ENCODE results near the gene ST6GALNAC4.
"Not testable (repeated sequence)": the region's sequence is repeated elsewhere in the genome, so short reads cannot be mapped to it uniquely, and the experiment has no call there.

ST6GALNAC4 gene

DNA sequence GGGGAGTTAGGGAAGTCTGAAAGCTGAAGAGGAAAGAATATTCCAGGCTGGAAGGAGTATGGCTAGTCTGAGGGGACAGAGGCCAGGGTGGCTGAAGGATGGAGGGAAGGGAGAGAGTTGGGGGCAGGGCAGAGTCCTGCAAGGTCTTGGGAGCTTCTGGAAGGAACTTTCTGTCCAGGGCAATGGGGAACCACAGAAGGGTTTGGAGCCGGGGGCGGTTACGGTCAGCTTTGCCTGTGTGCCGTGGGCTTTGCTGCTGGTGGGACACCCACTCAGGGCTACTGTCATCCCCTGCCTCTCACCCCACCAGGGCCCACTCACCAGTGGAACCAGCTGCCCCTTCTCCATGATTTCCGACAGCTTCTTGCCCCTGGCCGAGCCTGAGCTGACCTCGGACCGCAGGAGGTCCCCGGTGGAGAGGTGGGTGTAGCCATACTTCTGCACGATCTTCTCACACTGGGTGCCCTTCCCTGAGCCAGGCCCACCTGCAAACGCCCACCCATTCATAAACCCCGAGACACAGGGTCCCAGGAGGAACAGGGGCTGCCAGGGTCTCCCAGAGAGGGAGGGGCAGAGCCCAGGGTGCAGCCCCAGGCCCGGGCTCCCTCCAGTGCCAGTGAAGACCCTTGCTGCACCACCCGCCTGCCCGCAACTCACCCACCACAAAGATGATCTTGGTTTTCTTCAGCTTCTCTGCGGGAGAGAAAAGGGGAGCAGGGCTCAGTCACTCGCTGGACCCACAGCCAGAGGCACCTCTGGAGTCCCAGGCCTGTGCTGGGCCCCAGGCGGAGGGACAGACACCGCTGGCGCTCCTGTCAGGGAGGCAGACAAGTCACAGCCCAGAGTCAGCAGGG, 44.2 kb downstream of the ST6GALNAC4 start:
- TF ChIP-seq, protein P1, sequence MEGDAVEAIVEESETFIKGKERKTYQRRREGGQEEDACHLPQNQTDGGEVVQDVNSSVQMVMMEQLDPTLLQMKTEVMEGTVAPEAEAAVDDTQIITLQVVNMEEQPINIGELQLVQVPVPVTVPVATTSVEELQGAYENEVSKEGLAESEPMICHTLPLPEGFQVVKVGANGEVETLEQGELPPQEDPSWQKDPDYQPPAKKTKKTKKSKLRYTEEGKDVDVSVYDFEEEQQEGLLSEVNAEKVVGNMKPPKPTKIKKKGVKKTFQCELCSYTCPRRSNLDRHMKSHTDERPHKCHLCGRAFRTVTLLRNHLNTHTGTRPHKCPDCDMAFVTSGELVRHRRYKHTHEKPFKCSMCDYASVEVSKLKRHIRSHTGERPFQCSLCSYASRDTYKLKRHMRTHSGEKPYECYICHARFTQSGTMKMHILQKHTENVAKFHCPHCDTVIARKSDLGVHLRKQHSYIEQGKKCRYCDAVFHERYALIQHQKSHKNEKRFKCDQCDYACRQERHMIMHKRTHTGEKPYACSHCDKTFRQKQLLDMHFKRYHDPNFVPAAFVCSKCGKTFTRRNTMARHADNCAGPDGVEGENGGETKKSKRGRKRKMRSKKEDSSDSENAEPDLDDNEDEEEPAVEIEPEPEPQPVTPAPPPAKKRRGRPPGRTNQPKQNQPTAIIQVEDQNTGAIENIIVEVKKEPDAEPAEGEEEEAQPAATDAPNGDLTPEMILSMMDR (IDR thresholded peaks at IDR 0.05; ENCODE audit: control extremely low read depth, extremely low read depth, low read depth, missing control alignments), result no peak
- DNase-seq (ENCODE audit: extremely low spot score), result no peak
- POLR2A ChIA-PET, result no interaction called here
- CTCF ChIA-PET, result interaction anchor here (0.8 to 2.3 kb wide), 8 partner anchors 10 to 137 kb away, joined by 3 to 12 read pairs (median 4); partner anchors contain the start of genes CDK9 and TOR2A

DNA sequence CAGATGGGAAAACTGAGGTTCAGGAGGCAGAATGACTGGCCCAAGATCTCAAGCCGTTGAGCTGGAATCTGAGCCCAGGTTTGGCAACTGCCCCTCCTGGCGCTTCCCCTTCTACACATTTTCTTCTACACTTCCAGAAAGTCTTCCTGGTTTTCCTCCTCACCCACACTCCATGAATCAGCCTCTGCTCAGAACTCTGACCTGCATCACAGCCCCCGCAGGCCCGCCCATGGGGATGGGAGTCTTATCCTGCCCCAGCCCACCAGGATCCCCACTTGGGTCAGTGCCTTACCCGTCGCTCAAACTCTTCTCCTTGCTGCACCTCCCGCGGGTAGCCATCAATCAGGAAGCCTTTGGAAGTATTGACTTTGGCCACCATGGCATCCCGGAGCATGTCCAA, 45.3 kb downstream of the ST6GALNAC4 start:
- TF ChIP-seq, protein P1 (IDR thresholded peaks at IDR 0.05; ENCODE audit: control extremely low read depth, extremely low read depth, low read depth, missing control alignments), result no peak
- ChIA-PET CTCF (interaction anchor here (1.1 to 3.9 kb wide), 10 partner anchors 12 to 136 kb away, joined by 4 to 34 read pairs (median 10); partner anchors contain the start of genes SH2D3C and TOR2A), POLR2A (no interaction called here)
- DNase-seq (ENCODE audit: extremely low spot score), result no peak

DNA sequence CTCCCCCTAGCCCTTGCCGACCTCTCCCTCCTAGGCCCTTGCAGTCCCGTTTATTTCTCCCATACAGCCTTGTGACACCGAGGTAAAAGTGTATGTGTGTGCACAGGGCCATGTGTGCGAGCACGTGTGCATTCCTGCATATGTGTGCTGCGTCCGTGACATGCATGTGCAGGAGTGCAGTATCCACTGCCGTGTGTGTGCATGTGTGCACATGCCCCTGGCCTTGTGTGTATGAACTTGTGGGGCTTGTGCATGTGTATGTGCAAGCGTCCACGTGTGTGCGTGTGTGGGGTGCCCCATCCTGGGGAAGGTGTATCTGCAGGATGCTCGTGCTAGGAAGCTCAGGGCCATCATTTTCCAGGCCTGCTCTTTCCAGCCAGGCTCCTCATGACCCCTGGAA, 46.0 kb downstream of the ST6GALNAC4 start:
- TF ChIP-seq, protein P1 (IDR thresholded peaks at IDR 0.05; ENCODE audit: control extremely low read depth, extremely low read depth, low read depth, missing control alignments), result no peak
- DNase-seq (ENCODE audit: extremely low spot score), result no peak
- ChIA-PET CTCF (interaction anchor here (1.0 to 3.9 kb wide), 26 partner anchors 8 to 285 kb away, joined by 3 to 35 read pairs (median 10); partner anchors contain the start of genes ENG, SH2D3C and TOR2A), POLR2A (no interaction called here)

DNA sequence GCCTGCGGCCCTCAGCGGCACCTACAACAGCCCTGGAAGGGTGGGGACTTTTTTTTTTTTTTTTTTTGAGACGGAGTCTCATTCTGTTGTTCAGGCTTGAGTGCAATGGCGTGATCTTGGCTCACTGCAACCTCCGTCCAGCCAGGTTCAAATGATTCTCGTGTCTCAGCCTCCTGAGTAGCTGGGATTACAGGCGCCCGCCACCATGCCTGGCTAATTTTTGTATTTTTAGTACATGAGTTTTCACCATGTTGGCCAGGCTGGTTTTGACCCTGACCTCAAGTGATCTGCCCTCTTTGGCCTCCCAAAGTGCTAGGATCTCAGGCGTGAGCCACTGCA, 46.7 kb downstream of the ST6GALNAC4 start:
- CTCF ChIA-PET, result interaction anchor here (0.7 to 3.9 kb wide), 56 partner anchors 9 to 420 kb away, joined by 3 to 35 read pairs (median 7); partner anchors contain the start of genes CDK9, ENG, PIP5KL1 and PTRH1
- POLR2A ChIA-PET, result interaction anchor here (0.6 to 0.7 kb wide), 4 partner anchors 73 to 420 kb away, joined by 3 to 6 read pairs (median 4); partner anchors contain the start of gene TOR2A
- DNase-seq (ENCODE audit: extremely low spot score), result not testable (repeated sequence)

DNA sequence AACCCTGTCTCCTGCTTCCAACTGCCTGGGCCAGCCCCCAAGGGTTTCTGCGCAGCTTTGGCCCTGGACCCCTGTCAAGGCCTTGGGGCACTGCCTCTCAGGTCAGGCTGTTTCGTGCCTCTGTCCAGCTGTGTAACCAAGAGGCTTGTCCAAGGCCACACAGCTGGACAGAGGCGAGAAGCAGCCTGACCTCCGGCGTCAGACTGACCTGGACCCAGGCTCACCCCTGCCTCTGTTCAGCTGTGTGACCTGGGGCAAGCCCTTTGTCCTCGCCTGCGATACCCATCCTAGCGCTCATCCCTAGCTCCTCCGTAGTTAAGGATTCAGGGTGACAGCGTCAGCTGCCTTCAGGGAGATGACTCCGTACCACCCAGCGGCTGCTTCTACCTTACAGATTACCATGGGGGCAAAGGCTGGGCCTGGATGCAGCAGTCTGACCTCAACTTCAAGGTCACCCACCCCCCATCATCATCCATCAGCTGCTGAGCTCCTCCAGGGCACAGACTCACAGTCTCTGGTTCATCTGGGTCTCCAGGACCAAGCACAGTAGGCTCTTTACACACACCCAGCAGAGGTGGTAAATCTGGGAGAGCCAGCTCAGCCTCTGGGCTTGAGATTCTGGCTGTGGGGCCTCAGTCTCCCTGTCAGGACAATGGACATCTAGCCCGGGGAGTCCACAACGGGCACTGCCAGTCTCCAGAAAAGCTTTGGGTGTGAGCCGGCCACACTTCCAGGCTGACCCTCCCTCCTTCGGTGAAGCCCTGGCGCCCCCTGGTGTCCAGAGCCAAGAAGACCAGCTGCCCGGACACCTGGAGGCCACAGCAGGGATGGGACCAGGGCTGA, 47.3 kb downstream of the ST6GALNAC4 start:
- POLR2A ChIA-PET, result interaction anchor here (0.6 to 0.7 kb wide), 3 partner anchors 73 to 135 kb away, joined by 3 to 6 read pairs (median 3); partner anchors contain the start of gene TOR2A
- CTCF ChIA-PET, result interaction anchor here (0.6 to 3.9 kb wide), 60 partner anchors 9 to 419 kb away, joined by 3 to 35 read pairs (median 7); partner anchors contain the start of genes CDK9, ENG, PIP5KL1 and PTRH1
- peak; percentile 94 for DNase-seq (ENCODE audit: extremely low spot score)
- TF ChIP-seq, protein P1 (IDR thresholded peaks at IDR 0.05; ENCODE audit: control extremely low read depth, extremely low read depth, low read depth, missing control alignments), result peak; percentile 96

DNA sequence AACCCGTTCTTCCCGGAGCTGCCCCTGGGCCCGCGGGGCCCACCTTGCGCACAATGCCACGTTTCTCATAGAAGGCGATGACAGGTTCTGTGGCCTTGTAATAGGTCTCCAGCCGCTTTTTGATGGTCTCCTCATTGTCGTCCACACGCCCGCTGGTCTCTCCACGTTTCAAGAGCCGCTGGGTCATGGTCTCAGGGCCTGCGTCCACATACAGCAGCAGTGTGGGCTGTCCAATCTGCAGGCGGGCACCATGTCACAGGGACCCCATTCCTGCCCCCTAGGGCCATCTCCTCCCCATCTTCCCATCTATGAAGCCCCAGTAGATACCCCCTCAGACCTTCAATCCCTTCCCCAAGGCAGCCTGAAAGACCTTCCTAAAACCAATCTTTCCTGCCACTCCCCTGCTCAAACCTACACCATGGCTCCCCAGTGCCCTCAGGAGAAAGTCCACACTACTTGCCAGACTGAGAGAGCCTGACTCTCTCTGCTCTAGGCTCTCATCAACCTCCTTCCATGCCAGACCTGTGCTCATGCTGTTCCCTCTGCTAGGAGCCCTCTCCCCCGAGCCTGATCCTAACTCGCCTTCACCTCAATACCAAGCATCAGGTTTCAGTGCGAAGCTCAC, 48.5 kb downstream of the ST6GALNAC4 start:
- DNase-seq (ENCODE audit: extremely low spot score), result no peak
- TF ChIP-seq, protein P1 (IDR thresholded peaks at IDR 0.05; ENCODE audit: control extremely low read depth, extremely low read depth, low read depth, missing control alignments), result no peak
- CTCF ChIA-PET, result interaction anchor here (1.4 to 3.9 kb wide), 20 partner anchors 9 to 167 kb away, joined by 3 to 35 read pairs (median 12); partner anchors contain the start of genes CDK9, SH2D3C, ST6GALNAC6 and TOR2A
- POLR2A ChIA-PET, result no interaction called here

All from GM10248 (cell line).